IMR-90 (cell line): Measurements from ENCODE around the gene CDK14.

Experiments
- CEBPB ChIP-seq: IDR thresholded peaks from 2 replicates; pipeline ENCODE4 v1.6.1; 2012; ENCODE audit warnings: low read depth, low read length, improper control_type of control experiment
- MAFK ChIP-seq: IDR thresholded peaks from 2 replicates; pipeline ENCODE4 v1.6.1; 2012; ENCODE audit warnings: low read depth, low read length, improper control_type of control experiment
- MAZ ChIP-seq: IDR thresholded peaks from 2 replicates; pipeline ENCODE4 v1.6.1; 2012; ENCODE audit warnings: low read depth, mild to moderate bottlenecking, low read length, improper control_type of control experiment, moderate library complexity, borderline replicate concordance
- POLR2A ChIP-seq: IDR thresholded peaks from 2 replicates; pipeline ENCODE4 v1.6.1; 2012; ENCODE audit warnings: mild to moderate bottlenecking, low read depth, low read length
- RAD21 ChIP-seq: IDR thresholded peaks from 2 replicates; pipeline ENCODE4 v1.6.1; 2012; ENCODE audit warnings: low read length, improper control_type of control experiment
- RCOR1 ChIP-seq: IDR thresholded peaks from 2 replicates; pipeline ENCODE4 v1.6.1; 2012; ENCODE audit warnings: mild to moderate bottlenecking, low read length, improper control_type of control experiment; ENCODE audit not compliant: insufficient replicate concordance
- RFX5 ChIP-seq: IDR thresholded peaks from 2 replicates; pipeline ENCODE4 v1.8.0; 2012; ENCODE audit warnings: low read depth, mild to moderate bottlenecking, low read length, moderate library complexity
- TF ChIP-seq, protein P1 (sequence below): conservative IDR thresholded peaks from 2 replicates; pipeline ENCODE4 v1.5.1; 2012; ENCODE audit warnings: mild to moderate bottlenecking, low read depth, low read length, improper control_type of control experiment
- TF ChIP-seq, protein P2 (sequence below): fragments of 150-350 bp; IDR thresholded peaks from 2 replicates; pipeline ENCODE4 v1.6.1; 2016; ENCODE audit warnings: low read depth, mild to moderate bottlenecking, low read length, moderate library complexity, borderline replicate concordance

DNA sequence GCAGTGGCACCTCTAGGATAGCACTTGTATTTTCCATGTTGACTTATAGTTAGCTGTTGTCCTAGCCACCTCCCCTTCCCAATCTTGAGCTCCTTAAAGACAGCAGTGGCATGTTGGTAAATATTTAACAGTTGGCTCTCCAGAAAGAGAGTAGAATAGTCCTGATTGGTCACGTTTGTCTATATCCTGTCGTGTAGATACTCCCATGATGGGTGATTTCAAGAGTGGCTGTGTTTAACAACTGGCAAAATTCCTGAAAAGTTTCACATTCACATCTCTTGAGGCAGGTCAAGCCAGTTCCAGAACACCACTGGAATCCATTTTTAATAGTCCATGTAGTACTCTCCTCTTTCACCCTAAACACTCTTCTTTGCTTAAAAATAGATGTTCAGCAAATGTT is 599.9 kb downstream of the CDK14 start:
- TF ChIP-seq CEBPB, result no peak
- TF ChIP-seq POLR2A, result no peak
- TF ChIP-seq, protein P1, sequence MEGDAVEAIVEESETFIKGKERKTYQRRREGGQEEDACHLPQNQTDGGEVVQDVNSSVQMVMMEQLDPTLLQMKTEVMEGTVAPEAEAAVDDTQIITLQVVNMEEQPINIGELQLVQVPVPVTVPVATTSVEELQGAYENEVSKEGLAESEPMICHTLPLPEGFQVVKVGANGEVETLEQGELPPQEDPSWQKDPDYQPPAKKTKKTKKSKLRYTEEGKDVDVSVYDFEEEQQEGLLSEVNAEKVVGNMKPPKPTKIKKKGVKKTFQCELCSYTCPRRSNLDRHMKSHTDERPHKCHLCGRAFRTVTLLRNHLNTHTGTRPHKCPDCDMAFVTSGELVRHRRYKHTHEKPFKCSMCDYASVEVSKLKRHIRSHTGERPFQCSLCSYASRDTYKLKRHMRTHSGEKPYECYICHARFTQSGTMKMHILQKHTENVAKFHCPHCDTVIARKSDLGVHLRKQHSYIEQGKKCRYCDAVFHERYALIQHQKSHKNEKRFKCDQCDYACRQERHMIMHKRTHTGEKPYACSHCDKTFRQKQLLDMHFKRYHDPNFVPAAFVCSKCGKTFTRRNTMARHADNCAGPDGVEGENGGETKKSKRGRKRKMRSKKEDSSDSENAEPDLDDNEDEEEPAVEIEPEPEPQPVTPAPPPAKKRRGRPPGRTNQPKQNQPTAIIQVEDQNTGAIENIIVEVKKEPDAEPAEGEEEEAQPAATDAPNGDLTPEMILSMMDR, result no peak
- TF ChIP-seq RAD21, result no peak
- no peak for TF ChIP-seq RCOR1
- no peak for TF ChIP-seq MAFK
- TF ChIP-seq, protein P2, sequence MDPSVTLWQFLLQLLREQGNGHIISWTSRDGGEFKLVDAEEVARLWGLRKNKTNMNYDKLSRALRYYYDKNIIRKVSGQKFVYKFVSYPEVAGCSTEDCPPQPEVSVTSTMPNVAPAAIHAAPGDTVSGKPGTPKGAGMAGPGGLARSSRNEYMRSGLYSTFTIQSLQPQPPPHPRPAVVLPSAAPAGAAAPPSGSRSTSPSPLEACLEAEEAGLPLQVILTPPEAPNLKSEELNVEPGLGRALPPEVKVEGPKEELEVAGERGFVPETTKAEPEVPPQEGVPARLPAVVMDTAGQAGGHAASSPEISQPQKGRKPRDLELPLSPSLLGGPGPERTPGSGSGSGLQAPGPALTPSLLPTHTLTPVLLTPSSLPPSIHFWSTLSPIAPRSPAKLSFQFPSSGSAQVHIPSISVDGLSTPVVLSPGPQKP, result no peak
- TF ChIP-seq RFX5, result no peak
- TF ChIP-seq MAZ, result no peak
